ENCODE data around the gene AK5.

- TF ChIP-seq POLR2A (IDR thresholded peaks at IDR 0.05) (no peak), EP300 (IDR thresholded peaks at IDR 0.05) (no peak)
These were observed 229.6 kb downstream of the AK5 start for GRCh38 chr1:77511440-77511840.

All from tibial nerve (tissue), 3 donors.